CD14-positive monocyte (primary cell): ENCODE data around the gene PRDM11. TPM values are rescaled to one million over a fixed set of nuclear protein-coding genes. Genes with fewer than 3 reads are reported as not detected.

ENCODE experiments used
- DNase-seq, 3 donors: peaks; one replicate each; pipeline ENCODE4 v3.0.0-alpha.2; 2011 to 2022
- H2AFZ ChIP-seq: 2 replicates; pipeline ENCODE4 v1.6.0; 2012; ENCODE audit warnings: mild to moderate bottlenecking, low read depth, low read length, inconsistent platforms; ENCODE audit not compliant: insufficient read depth, poor library complexity, severe bottlenecking
- H3K27ac ChIP-seq, 2 donors: 1 replicate in 1 of 2; 2 replicates in 1 of 2; pipeline ENCODE4 v1.5.1; 2012 to 2013; ENCODE audit warnings: low read length in 2 of 2, control low read depth in 1 of 2, inconsistent platforms in 1 of 2, low read depth in 1 of 2, mild to moderate bottlenecking in 1 of 2
- H3K27me3 ChIP-seq, 2 donors: one replicate each; pipeline versions ENCODE4 v1.6.0 to v1.6.1; 2011 to 2013; ENCODE audit warnings: low read length in 2 of 2; ENCODE audit not compliant: control insufficient read depth in 2 of 2, insufficient read depth in 2 of 2
- H3K36me3 ChIP-seq, 2 donors: replicated peaks in 1 of 2; 1 replicate in 1 of 2; 2 replicates in 1 of 2; pipeline versions ENCODE4 v1.5.1 to v1.6.1; 2012 to 2013; ENCODE audit warnings: low read length in 2 of 2, control low read depth in 1 of 2, inconsistent platforms in 1 of 2, mild to moderate bottlenecking in 1 of 2; ENCODE audit not compliant: insufficient read depth in 2 of 2, control insufficient read depth in 1 of 2
- H3K4me1 ChIP-seq, 2 donors: 1 replicate in 1 of 2; 2 replicates in 1 of 2; pipeline versions ENCODE4 v1.5.1 to v1.6.1; 2012 to 2013; ENCODE audit warnings: low read length in 2 of 2, control low read depth in 1 of 2, inconsistent platforms in 1 of 2, mild to moderate bottlenecking in 1 of 2, moderate library complexity in 1 of 2; ENCODE audit not compliant: insufficient read depth in 2 of 2, control insufficient read depth in 1 of 2
- H3K4me2 ChIP-seq: replicated peaks from 2 replicates; pipeline ENCODE3; 2012; ENCODE audit warnings: low read length, moderate library complexity, mild to moderate bottlenecking; ENCODE audit not compliant: poor library complexity, severe bottlenecking; ENCODE audit errors: extremely low read depth
- H3K4me3 ChIP-seq, 3 experiments: fragments of 200-600 bp in 1 of 3; sonication (generic) in 1 of 3; replicated peaks in 1 of 3; 1 replicate in 2 of 3; 2 replicates in 1 of 3; pipeline ENCODE4 v1.5.1; 2011 to 2013; ENCODE audit warnings: low read length in 3 of 3, mild to moderate bottlenecking in 3 of 3, control low read depth in 2 of 3, low read depth in 2 of 3, inconsistent platforms in 1 of 3, moderate library complexity in 1 of 3
- H3K79me2 ChIP-seq: 2 replicates; pipeline ENCODE4 v1.6.0; 2012; ENCODE audit warnings: mild to moderate bottlenecking, control low read depth, inconsistent platforms, low read length, moderate library complexity; ENCODE audit not compliant: insufficient read depth
- H3K9ac ChIP-seq: 2 replicates; pipeline ENCODE4 v1.6.0; 2017; ENCODE audit warnings: low read length, mild to moderate bottlenecking; ENCODE audit not compliant: insufficient read depth, poor library complexity, severe bottlenecking
- H3K9me3 ChIP-seq, 2 donors: replicated peaks in 1 of 2; 1 replicate in 1 of 2; 2 replicates in 1 of 2; pipeline versions ENCODE4 v1.5.1 to v1.6.1; 2012 to 2013; ENCODE audit warnings: low read length in 2 of 2, control low read depth in 1 of 2; ENCODE audit not compliant: control insufficient read depth in 1 of 2, insufficient read depth in 1 of 2
- H4K20me1 ChIP-seq: 2 replicates; pipeline ENCODE4 v1.6.0; 2012; ENCODE audit warnings: mild to moderate bottlenecking, low read length, control low read depth, moderate library complexity; ENCODE audit not compliant: insufficient read depth
- H3K27ac Mint-ChIP-seq, 7 donors: one replicate each; pipeline ENCODE4 v1.8.0; 2020; ENCODE audit warnings: mild to moderate bottlenecking in 7 of 7, mixed read lengths in 7 of 7, moderate library complexity in 6 of 7, inconsistent platforms in 2 of 7
- H3K27me3 Mint-ChIP-seq, 3 donors: one replicate each; pipeline ENCODE4 v1.8.0; 2021 to 2022; ENCODE audit warnings: low read depth in 3 of 3, mild to moderate bottlenecking in 3 of 3, mixed read lengths in 3 of 3, moderate library complexity in 3 of 3, inconsistent platforms in 1 of 3
- H3K36me3 Mint-ChIP-seq, 2 donors: one replicate each; pipeline ENCODE4 v1.8.0; 2020; ENCODE audit warnings: mixed read lengths in 2 of 2, inconsistent platforms in 1 of 2, mild to moderate bottlenecking in 1 of 2
- H3K4me1 Mint-ChIP-seq: one replicate; pipeline ENCODE4 v1.8.0; 2020; ENCODE audit warnings: mild to moderate bottlenecking, mixed read lengths
- H3K4me3 Mint-ChIP-seq, 2 donors: one replicate each; pipeline ENCODE4 v1.8.0; 2020; ENCODE audit warnings: mild to moderate bottlenecking in 2 of 2, mixed read lengths in 2 of 2, moderate library complexity in 1 of 2
- H3K9me3 Mint-ChIP-seq, 7 donors: one replicate each; pipeline ENCODE4 v1.8.0; 2020 to 2022; ENCODE audit warnings: mixed read lengths in 7 of 7, mild to moderate bottlenecking in 6 of 7, moderate library complexity in 6 of 7, inconsistent platforms in 2 of 7
- CTCF ChIP-seq: fragments of 200-600 bp; IDR thresholded peaks from one replicate; pipeline ENCODE4 v1.8.0; 2022; ENCODE audit warnings: antibody characterized with exemption, mild to moderate bottlenecking
- WGBS: methylation state at CpG from one replicate; pipeline ENCODE4 v1.1.5; 2013; ENCODE audit warnings: missing lambda C conversion rate; ENCODE audit not compliant: insufficient coverage; 5-methylcytosine and 5-hydroxymethylcytosine counted together
- intact Hi-C, 2 donors: fragments of 100-400 bp; cut with micrococcal nuclease; formaldehyde crosslinking; loops; one replicate each; pipeline versions ENCODE4 v1.15.0 to v1.15.1; 2023
- polyA plus RNA-seq, 3 donors: library from polyadenylated mRNA; depleted of rRNA in 1 of 3; unstranded in 2 of 3; stranded (reverse) in 1 of 3; fragments of 300-500 nt in 2 of 3; fragments of >200 nt in 1 of 3; fragmentation: Illumina TruSeq in 2 of 3; gene quantifications; 1 replicate in 2 of 3; 2 replicates in 1 of 3; pipeline ENCODE4 v1.2.3, GENCODE V29; 2012 to 2021

The PRDM11 gene
- polyA plus RNA-seq, 3 donors: 0.48 to 1.8 TPM; not detected in 1

- Histone ChIP-seq H3K9me3 (peaks cover 0 to 7% of the 10 kb centered on the region in 2 donors), H3K27ac (no peak overlapping the region), H2AFZ (no peak overlapping the region), H3K9ac (no peak overlapping the region), H3K4me2 (no peak overlapping the region), H3K36me3 (no peaks in the 10 kb centered on the region), H4K20me1 (no peaks in the 10 kb centered on the region), H3K4me3 (no peak overlapping the region), H3K27me3 (peaks cover 40 to 49% of the 10 kb centered on the region in 2 donors), H3K79me2 (no peaks in the 10 kb centered on the region), H3K4me1 (no peaks in the 10 kb centered on the region)
- Mint-ChIP-seq H3K27ac (no peak overlapping the region), H3K36me3 (no peaks in the 10 kb centered on the region), H3K4me3 (no peak overlapping the region), H3K27me3 (peaks cover 37 to 59% (median 38%) of the 10 kb centered on the region in 3 donors), H3K9me3 (peaks cover 0 to 17% (median 2%) of the 10 kb centered on the region in 7 donors), H3K4me1 (no peaks in the 10 kb centered on the region)
- intact Hi-C loops: no loop called here
- no peak for DNase-seq
- no peak for TF ChIP-seq CTCF
- WGBS: 100% methylated on average over 3 of the region's 6 CpGs
Measured at GRCh38 chr11:45282081-45282480, 135.6 kb downstream of the PRDM11 start.

Other genes with a start within 250 kb of the PRDM11 start
- 10 to 100 TPM; 11.0 to 13.2 (median 11.3) TPM for gene TP53I11, start 195.8 kb upstream of the PRDM11 start, polyA plus RNA-seq
- not detected for gene SYT13, start 139.7 kb downstream of the PRDM11 start, polyA plus RNA-seq